ENCODE results near the gene CBY1.

DNA sequence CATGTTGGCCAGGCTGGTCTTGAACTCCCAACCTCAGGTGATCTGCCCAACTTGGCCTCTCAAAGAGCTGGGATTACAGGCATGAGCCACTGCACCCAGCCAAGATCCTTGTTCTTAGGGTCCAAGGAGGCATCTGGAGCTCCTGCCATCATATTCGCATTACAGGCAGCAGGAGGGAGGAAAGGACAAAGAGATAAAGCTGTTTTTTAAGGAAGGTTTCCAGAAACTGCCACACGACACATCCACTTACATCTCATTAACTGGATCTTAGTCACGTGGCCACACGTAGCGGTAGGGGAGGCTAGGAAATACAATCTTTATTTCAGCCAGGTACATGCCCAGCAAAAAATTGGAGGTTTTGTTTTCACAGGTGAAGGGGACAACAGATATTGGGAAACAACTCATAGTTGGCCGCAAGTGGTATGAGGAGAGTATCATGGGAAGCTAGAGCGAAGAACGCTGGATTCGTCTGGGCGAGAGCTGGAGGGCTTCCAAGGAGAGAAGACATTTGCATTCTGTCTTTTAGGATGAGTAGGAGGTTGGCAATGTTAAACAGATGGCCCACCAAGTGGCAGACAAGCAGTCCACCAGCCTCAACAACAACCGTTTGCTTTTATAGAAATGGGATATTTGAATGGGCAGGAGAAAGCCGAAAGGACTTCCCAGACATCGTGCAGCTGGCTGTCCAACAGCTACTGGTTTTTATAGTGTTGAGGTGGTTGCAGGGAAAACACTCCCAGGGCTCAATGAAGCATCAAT is 47.3 kb upstream of the CBY1 start:
- TF ChIP-seq JUND (IDR thresholded peaks at IDR 0.05; ENCODE audit: low read depth, low read length) (no peak), NFXL1 (IDR thresholded peaks at IDR 0.05; ENCODE audit: borderline replicate concordance) (no peak), KDM1A (IDR thresholded peaks at IDR 0.05; ENCODE audit: borderline replicate concordance) (no peak), TAF1 (IDR thresholded peaks at IDR 0.05; ENCODE audit: borderline replicate concordance, low read depth, low read length) (no peak)
- TF ChIP-seq, protein P1, sequence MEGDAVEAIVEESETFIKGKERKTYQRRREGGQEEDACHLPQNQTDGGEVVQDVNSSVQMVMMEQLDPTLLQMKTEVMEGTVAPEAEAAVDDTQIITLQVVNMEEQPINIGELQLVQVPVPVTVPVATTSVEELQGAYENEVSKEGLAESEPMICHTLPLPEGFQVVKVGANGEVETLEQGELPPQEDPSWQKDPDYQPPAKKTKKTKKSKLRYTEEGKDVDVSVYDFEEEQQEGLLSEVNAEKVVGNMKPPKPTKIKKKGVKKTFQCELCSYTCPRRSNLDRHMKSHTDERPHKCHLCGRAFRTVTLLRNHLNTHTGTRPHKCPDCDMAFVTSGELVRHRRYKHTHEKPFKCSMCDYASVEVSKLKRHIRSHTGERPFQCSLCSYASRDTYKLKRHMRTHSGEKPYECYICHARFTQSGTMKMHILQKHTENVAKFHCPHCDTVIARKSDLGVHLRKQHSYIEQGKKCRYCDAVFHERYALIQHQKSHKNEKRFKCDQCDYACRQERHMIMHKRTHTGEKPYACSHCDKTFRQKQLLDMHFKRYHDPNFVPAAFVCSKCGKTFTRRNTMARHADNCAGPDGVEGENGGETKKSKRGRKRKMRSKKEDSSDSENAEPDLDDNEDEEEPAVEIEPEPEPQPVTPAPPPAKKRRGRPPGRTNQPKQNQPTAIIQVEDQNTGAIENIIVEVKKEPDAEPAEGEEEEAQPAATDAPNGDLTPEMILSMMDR (IDR thresholded peaks at IDR 0.05 in 2 of 3, conservative IDR thresholded peaks at IDR 0.05 in 1 of 3; ENCODE audit: control insufficient read depth in 2 of 3, extremely low read depth in 1 of 3, insufficient read depth in 1 of 3, low read depth in 3 of 3, low read length in 3 of 3), result no peak
- TF ChIP-seq, protein P2, sequence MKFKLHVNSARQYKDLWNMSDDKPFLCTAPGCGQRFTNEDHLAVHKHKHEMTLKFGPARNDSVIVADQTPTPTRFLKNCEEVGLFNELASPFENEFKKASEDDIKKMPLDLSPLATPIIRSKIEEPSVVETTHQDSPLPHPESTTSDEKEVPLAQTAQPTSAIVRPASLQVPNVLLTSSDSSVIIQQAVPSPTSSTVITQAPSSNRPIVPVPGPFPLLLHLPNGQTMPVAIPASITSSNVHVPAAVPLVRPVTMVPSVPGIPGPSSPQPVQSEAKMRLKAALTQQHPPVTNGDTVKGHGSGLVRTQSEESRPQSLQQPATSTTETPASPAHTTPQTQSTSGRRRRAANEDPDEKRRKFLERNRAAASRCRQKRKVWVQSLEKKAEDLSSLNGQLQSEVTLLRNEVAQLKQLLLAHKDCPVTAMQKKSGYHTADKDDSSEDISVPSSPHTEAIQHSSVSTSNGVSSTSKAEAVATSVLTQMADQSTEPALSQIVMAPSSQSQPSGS (IDR thresholded peaks at IDR 0.05; ENCODE audit: low read length), result no peak
